ENCODE data around the gene SCGN.
"Not testable (repeated sequence)": the region's sequence is repeated elsewhere in the genome, so short reads cannot be mapped to it uniquely, and the experiment has no call there.

The SCGN gene

GRCh38 chr6:25746968-25747367 lies 95.0 kb downstream of the SCGN start:
- H2AFZ ChIP-seq (ENCODE audit: low read length): no peak overlapping the region
- no peaks in the 10 kb centered on the region for H3K36me3 ChIP-seq (ENCODE audit: insufficient read depth, low read length)
- H3K4me2 ChIP-seq (ENCODE audit: low read depth, low read length, poor library complexity, severe bottlenecking): no peak overlapping the region
- H3K9ac ChIP-seq (ENCODE audit: low read depth, low read length, poor library complexity, severe bottlenecking): no peak overlapping the region
- H3K9me2 ChIP-seq (replicated peaks; ENCODE audit: low read depth, low read length): no peaks in the 10 kb centered on the region
- H3K4me3 ChIP-seq (ENCODE audit: low read length, poor library complexity, severe bottlenecking): no peak overlapping the region
- no peaks in the 10 kb centered on the region for H3K79me2 ChIP-seq (ENCODE audit: insufficient read depth, low read length)
- no peaks in the 10 kb centered on the region for H3K4me1 ChIP-seq (ENCODE audit: insufficient read depth, low read length, poor library complexity, severe bottlenecking)
- H3K9me3 ChIP-seq (ENCODE audit: insufficient read depth, low read depth, low read length): no peaks in the 10 kb centered on the region
- H4K20me1 ChIP-seq (ENCODE audit: insufficient read depth, low read length, poor library complexity, severe bottlenecking): no peaks in the 10 kb centered on the region
- H3F3A ChIP-seq (ENCODE audit: low read depth): no peaks in the 10 kb centered on the region
- no peaks in the 10 kb centered on the region for H3K27me3 ChIP-seq (ENCODE audit: insufficient read depth, low read length, poor library complexity, severe bottlenecking)
- no peak for TF ChIP-seq EZH2phosphoT487 (IDR thresholded peaks at IDR 0.05; ENCODE audit: borderline replicate concordance)
- peak; percentile 45 for TF ChIP-seq CTCF (conservative IDR thresholded peaks at IDR 0.05; ENCODE audit: low read length)

GRCh38 chr6:25747477-25747876 lies 95.5 kb downstream of the SCGN start:
- H3F3A ChIP-seq (ENCODE audit: low read depth): no peaks in the 10 kb centered on the region
- H3K4me1 ChIP-seq (ENCODE audit: insufficient read depth, low read length, poor library complexity, severe bottlenecking): no peaks in the 10 kb centered on the region
- no peak overlapping the region for H3K4me2 ChIP-seq (ENCODE audit: low read depth, low read length, poor library complexity, severe bottlenecking)
- no peak overlapping the region for H3K9ac ChIP-seq (ENCODE audit: low read depth, low read length, poor library complexity, severe bottlenecking)
- H2AFZ ChIP-seq (ENCODE audit: low read length): no peak overlapping the region
- no peaks in the 10 kb centered on the region for H3K79me2 ChIP-seq (ENCODE audit: insufficient read depth, low read length)
- no peak for TF ChIP-seq EZH2phosphoT487 (IDR thresholded peaks at IDR 0.05; ENCODE audit: borderline replicate concordance)
- no peak for TF ChIP-seq CTCF (conservative IDR thresholded peaks at IDR 0.05; ENCODE audit: low read length)
- H3K9me2 ChIP-seq (replicated peaks; ENCODE audit: low read depth, low read length): no peaks in the 10 kb centered on the region
- H4K20me1 ChIP-seq (ENCODE audit: insufficient read depth, low read length, poor library complexity, severe bottlenecking): no peaks in the 10 kb centered on the region
- H3K9me3 ChIP-seq (ENCODE audit: insufficient read depth, low read depth, low read length): no peaks in the 10 kb centered on the region
- H3K36me3 ChIP-seq (ENCODE audit: insufficient read depth, low read length): no peaks in the 10 kb centered on the region
- H3K4me3 ChIP-seq (ENCODE audit: low read length, poor library complexity, severe bottlenecking): no peak overlapping the region
- no peaks in the 10 kb centered on the region for H3K27me3 ChIP-seq (ENCODE audit: insufficient read depth, low read length, poor library complexity, severe bottlenecking)

- H3K79me2 ChIP-seq (ENCODE audit: insufficient read depth, low read length): no peaks in the 10 kb centered on the region
- H3F3A ChIP-seq (ENCODE audit: low read depth): no peaks in the 10 kb centered on the region
- no peak overlapping the region for H3K4me2 ChIP-seq (ENCODE audit: low read depth, low read length, poor library complexity, severe bottlenecking)
- no peaks in the 10 kb centered on the region for H3K36me3 ChIP-seq (ENCODE audit: insufficient read depth, low read length)
- no peak overlapping the region for H3K9ac ChIP-seq (ENCODE audit: low read depth, low read length, poor library complexity, severe bottlenecking)
- no peaks in the 10 kb centered on the region for H3K9me2 ChIP-seq (replicated peaks; ENCODE audit: low read depth, low read length)
- no peaks in the 10 kb centered on the region for H3K9me3 ChIP-seq (ENCODE audit: insufficient read depth, low read depth, low read length)
- no peak overlapping the region for H2AFZ ChIP-seq (ENCODE audit: low read length)
- no peak overlapping the region for H3K4me3 ChIP-seq (ENCODE audit: low read length, poor library complexity, severe bottlenecking)
- H4K20me1 ChIP-seq (ENCODE audit: insufficient read depth, low read length, poor library complexity, severe bottlenecking): no peaks in the 10 kb centered on the region
- H3K4me1 ChIP-seq (ENCODE audit: insufficient read depth, low read length, poor library complexity, severe bottlenecking): no peaks in the 10 kb centered on the region
- no peak for TF ChIP-seq CTCF (conservative IDR thresholded peaks at IDR 0.05; ENCODE audit: low read length)
- TF ChIP-seq EZH2phosphoT487 (IDR thresholded peaks at IDR 0.05; ENCODE audit: borderline replicate concordance): no peak
- H3K27me3 ChIP-seq (ENCODE audit: insufficient read depth, low read length, poor library complexity, severe bottlenecking): no peaks in the 10 kb centered on the region
Observed at GRCh38 chr6:25748049-25748448, 96.0 kb downstream of the SCGN start.

GRCh38 chr6:25748601-25749517 lies 96.8 kb downstream of the SCGN start:
- not testable (repeated sequence) for H3K79me2 ChIP-seq (ENCODE audit: insufficient read depth, low read length)

More at GRCh38 chr6:25748601-25749517, 96.8 kb downstream of the SCGN start:
- not testable (repeated sequence) for H3K9me3 ChIP-seq (ENCODE audit: insufficient read depth, low read depth, low read length); H3F3A ChIP-seq (ENCODE audit: low read depth); H3K4me3 ChIP-seq (ENCODE audit: low read length, poor library complexity, severe bottlenecking); H4K20me1 ChIP-seq (ENCODE audit: insufficient read depth, low read length, poor library complexity, severe bottlenecking); H3K36me3 ChIP-seq (ENCODE audit: insufficient read depth, low read length); H3K27me3 ChIP-seq (ENCODE audit: insufficient read depth, low read length, poor library complexity, severe bottlenecking); H3K9me2 ChIP-seq (replicated peaks; ENCODE audit: low read depth, low read length); H3K4me2 ChIP-seq (ENCODE audit: low read depth, low read length, poor library complexity, severe bottlenecking); H3K4me1 ChIP-seq (ENCODE audit: insufficient read depth, low read length, poor library complexity, severe bottlenecking); H2AFZ ChIP-seq (ENCODE audit: low read length); H3K9ac ChIP-seq (ENCODE audit: low read depth, low read length, poor library complexity, severe bottlenecking)

All from Loucy (cell line).